ENCODE measurements around the gene SEMA5B.

Gene SEMA5B

GRCh38 chr3:122987736-122988319, 39.7 kb downstream of the SEMA5B start:
- DNase-seq (ENCODE audit: low read depth, low spot score) = no peak
- Histone ChIP-seq H3K4me1 (ENCODE audit: insufficient read depth, insufficient read length) (peaks cover 28% of the 10 kb centered on the region), H3K4me3 (ENCODE audit: insufficient read length, low read depth) (no peak overlapping the region), H3K9ac (ENCODE audit: insufficient read length, low read depth) (peak overlapping the region; percentile 3), H3K27me3 (ENCODE audit: insufficient read depth, insufficient read length) (no peaks in the 10 kb centered on the region), H3K36me3 (ENCODE audit: insufficient read depth, insufficient read length, low read length) (no peaks in the 10 kb centered on the region), H3K9me3 (ENCODE audit: insufficient read depth, low read length) (no peaks in the 10 kb centered on the region)
- TF ChIP-seq YY1 (IDR thresholded peaks at IDR 0.05; ENCODE audit: insufficient read depth, insufficient read length) (no peak), SUZ12 (IDR thresholded peaks at IDR 0.05; ENCODE audit: extremely low read depth, insufficient read depth, insufficient read length) (no peak), ZNF274 (IDR thresholded peaks at IDR 0.05; ENCODE audit: low read depth, low read length) (no peak)

GRCh38 chr3:122987231-122987630, 40.3 kb downstream of the SEMA5B start:
- no peak overlapping the region for H3K4me3 ChIP-seq (ENCODE audit: insufficient read length, low read depth)
- H3K9me3 ChIP-seq (ENCODE audit: insufficient read depth, low read length) = no peaks in the 10 kb centered on the region
- TF ChIP-seq SUZ12 (IDR thresholded peaks at IDR 0.05; ENCODE audit: extremely low read depth, insufficient read depth, insufficient read length) = no peak
- DNase-seq (ENCODE audit: low read depth, low spot score) = no peak
- H3K36me3 ChIP-seq (ENCODE audit: insufficient read depth, insufficient read length, low read length) = no peaks in the 10 kb centered on the region
- H3K9ac ChIP-seq (ENCODE audit: insufficient read length, low read depth) = peak overlapping the region; percentile 3
- no peaks in the 10 kb centered on the region for H3K27me3 ChIP-seq (ENCODE audit: insufficient read depth, insufficient read length)
- H3K4me1 ChIP-seq (ENCODE audit: insufficient read depth, insufficient read length) = peaks cover 30% of the 10 kb centered on the region

- Histone ChIP-seq H3K4me1 (ENCODE audit: insufficient read depth, insufficient read length) (peaks cover 32% of the 10 kb centered on the region), H3K36me3 (ENCODE audit: insufficient read depth, insufficient read length, low read length) (no peaks in the 10 kb centered on the region), H3K9me3 (ENCODE audit: insufficient read depth, low read length) (no peaks in the 10 kb centered on the region), H3K27me3 (ENCODE audit: insufficient read depth, insufficient read length) (peaks cover 3% of the 10 kb centered on the region), H3K4me3 (ENCODE audit: insufficient read length, low read depth) (no peak overlapping the region), H3K9ac (ENCODE audit: insufficient read length, low read depth) (no peak overlapping the region)
- DNase-seq (ENCODE audit: low read depth, low spot score) = peak; percentile 91
- TF ChIP-seq ZNF274 (IDR thresholded peaks at IDR 0.05; ENCODE audit: low read depth, low read length) (no peak), SUZ12 (IDR thresholded peaks at IDR 0.05; ENCODE audit: extremely low read depth, insufficient read depth, insufficient read length) (no peak), YY1 (IDR thresholded peaks at IDR 0.05; ENCODE audit: insufficient read depth, insufficient read length) (no peak)
These were observed 40.8 kb downstream of the SEMA5B start for GRCh38 chr3:122986693-122987179.

GRCh38 chr3:122985539-122985938, 42.0 kb downstream of the SEMA5B start:
- Histone ChIP-seq H3K36me3 (ENCODE audit: insufficient read depth, insufficient read length, low read length) (no peaks in the 10 kb centered on the region), H3K27me3 (ENCODE audit: insufficient read depth, insufficient read length) (peaks cover 3% of the 10 kb centered on the region), H3K9ac (ENCODE audit: insufficient read length, low read depth) (no peak overlapping the region), H3K4me3 (ENCODE audit: insufficient read length, low read depth) (no peak overlapping the region), H3K9me3 (ENCODE audit: insufficient read depth, low read length) (no peaks in the 10 kb centered on the region), H3K4me1 (ENCODE audit: insufficient read depth, insufficient read length) (peaks cover 33% of the 10 kb centered on the region)
- DNase-seq (ENCODE audit: low read depth, low spot score) = no peak
- TF ChIP-seq ZNF274 (IDR thresholded peaks at IDR 0.05; ENCODE audit: low read depth, low read length) = no peak
- TF ChIP-seq SUZ12 (IDR thresholded peaks at IDR 0.05; ENCODE audit: extremely low read depth, insufficient read depth, insufficient read length) = no peak
- no peak for TF ChIP-seq YY1 (IDR thresholded peaks at IDR 0.05; ENCODE audit: insufficient read depth, insufficient read length)

- H3K9me3 ChIP-seq (ENCODE audit: insufficient read depth, low read length) = no peaks in the 10 kb centered on the region
- peaks cover 3% of the 10 kb centered on the region for H3K27me3 ChIP-seq (ENCODE audit: insufficient read depth, insufficient read length)
- peaks cover 33% of the 10 kb centered on the region for H3K4me1 ChIP-seq (ENCODE audit: insufficient read depth, insufficient read length)
- no peaks in the 10 kb centered on the region for H3K36me3 ChIP-seq (ENCODE audit: insufficient read depth, insufficient read length, low read length)
- H3K4me3 ChIP-seq (ENCODE audit: insufficient read length, low read depth) = no peak overlapping the region
- TF ChIP-seq YY1 (IDR thresholded peaks at IDR 0.05; ENCODE audit: insufficient read depth, insufficient read length) (no peak), ZNF274 (IDR thresholded peaks at IDR 0.05; ENCODE audit: low read depth, low read length) (no peak), SUZ12 (IDR thresholded peaks at IDR 0.05; ENCODE audit: extremely low read depth, insufficient read depth, insufficient read length) (no peak)
- H3K9ac ChIP-seq (ENCODE audit: insufficient read length, low read depth) = no peak overlapping the region
- no peak for DNase-seq (ENCODE audit: low read depth, low spot score)
These were observed 42.9 kb downstream of the SEMA5B start for GRCh38 chr3:122984650-122985049.

- no peaks in the 10 kb centered on the region for H3K36me3 ChIP-seq (ENCODE audit: insufficient read depth, insufficient read length, low read length)
- H3K27me3 ChIP-seq (ENCODE audit: insufficient read depth, insufficient read length) = peaks cover 3% of the 10 kb centered on the region
- H3K9ac ChIP-seq (ENCODE audit: insufficient read length, low read depth) = no peak overlapping the region
- TF ChIP-seq SUZ12 (IDR thresholded peaks at IDR 0.05; ENCODE audit: extremely low read depth, insufficient read depth, insufficient read length) = no peak
- no peak for TF ChIP-seq ZNF274 (IDR thresholded peaks at IDR 0.05; ENCODE audit: low read depth, low read length)
- TF ChIP-seq YY1 (IDR thresholded peaks at IDR 0.05; ENCODE audit: insufficient read depth, insufficient read length) = no peak
- no peak overlapping the region for H3K4me3 ChIP-seq (ENCODE audit: insufficient read length, low read depth)
- peaks cover 35% of the 10 kb centered on the region for H3K4me1 ChIP-seq (ENCODE audit: insufficient read depth, insufficient read length)
- H3K9me3 ChIP-seq (ENCODE audit: insufficient read depth, low read length) = no peaks in the 10 kb centered on the region
- DNase-seq (ENCODE audit: low read depth, low spot score) = no peak
These were observed 43.6 kb downstream of the SEMA5B start for GRCh38 chr3:122984007-122984406.

GRCh38 chr3:122982216-122983185, 45.1 kb downstream of the SEMA5B start:
- Histone ChIP-seq H3K36me3 (ENCODE audit: insufficient read depth, insufficient read length, low read length) (no peaks in the 10 kb centered on the region), H3K27me3 (ENCODE audit: insufficient read depth, insufficient read length) (peaks cover 3% of the 10 kb centered on the region), H3K9me3 (ENCODE audit: insufficient read depth, low read length) (no peaks in the 10 kb centered on the region), H3K4me3 (ENCODE audit: insufficient read length, low read depth) (no peak overlapping the region), H3K4me1 (ENCODE audit: insufficient read depth, insufficient read length) (peaks cover 31% of the 10 kb centered on the region), H3K9ac (ENCODE audit: insufficient read length, low read depth) (no peak overlapping the region)
- no peak for DNase-seq (ENCODE audit: low read depth, low spot score)
- no peak for TF ChIP-seq ZNF274 (IDR thresholded peaks at IDR 0.05; ENCODE audit: low read depth, low read length)
- no peak for TF ChIP-seq YY1 (IDR thresholded peaks at IDR 0.05; ENCODE audit: insufficient read depth, insufficient read length)
- TF ChIP-seq SUZ12 (IDR thresholded peaks at IDR 0.05; ENCODE audit: extremely low read depth, insufficient read depth, insufficient read length) = no peak

Data from NT2/D1 (cell line).